Fibroblast of villous mesenchyme (primary cell): ENCODE measurements around the gene SUGP1. TPM values are rescaled to one million over a fixed set of nuclear protein-coding genes. Genes with fewer than 3 reads are reported as not detected.
A peak's percentile ranks its signal among the peaks of the same experiment; 100 is the strongest.

Experiments used
- DNase-seq: peaks from one replicate; pipeline ENCODE4 v3.0.0-alpha.2; 2010; ENCODE audit warnings: low read depth
- H3K4me3 ChIP-seq: 2 replicates; pipeline ENCODE4 v1.5.1; 2011; ENCODE audit warnings: low read depth, mild to moderate bottlenecking, low read length
- CTCF ChIP-seq: IDR thresholded peaks from 2 replicates; pipeline ENCODE4 v1.5.1; 2012; ENCODE audit warnings: low read depth, mild to moderate bottlenecking, low read length; ENCODE audit not compliant: insufficient read depth
- total RNA-seq: library from RNA; depleted of rRNA; stranded (reverse); fragments of >200 nt; gene quantifications from 2 replicates; pipeline ENCODE4 v1.2.3, GENCODE V29; 2012

The SUGP1 gene
- total RNA-seq, 1 donor, result 22.5 TPM

GRCh38 chr19:19334989-19335344 is 14.7 kb upstream of the SUGP1 start:
- H3K4me3 ChIP-seq, result no peak overlapping the region
- no peak for TF ChIP-seq CTCF
- no peak for DNase-seq

- H3K4me3 ChIP-seq, result no peak overlapping the region
Measured at GRCh38 chr19:19334063-19334988, 14.0 kb upstream of the SUGP1 start.

GRCh38 chr19:19329126-19329525 is 8.8 kb upstream of the SUGP1 start:
- DNase-seq, result no peak
- TF ChIP-seq CTCF, result no peak

More at GRCh38 chr19:19334063-19334988, 14.0 kb upstream of the SUGP1 start:
- no peak for TF ChIP-seq CTCF
- DNase-seq, result no peak

GRCh38 chr19:19327672-19328071 is 7.4 kb upstream of the SUGP1 start:
- no peak for DNase-seq
- H3K4me3 ChIP-seq, result no peak overlapping the region
- TF ChIP-seq CTCF, result no peak

More at GRCh38 chr19:19329126-19329525, 8.8 kb upstream of the SUGP1 start:
- no peak overlapping the region for H3K4me3 ChIP-seq

GRCh38 chr19:19324059-19324770 is 3.9 kb upstream of the SUGP1 start:
- DNase-seq, result no peak
- H3K4me3 ChIP-seq, result no peak overlapping the region
- TF ChIP-seq CTCF, result no peak

GRCh38 chr19:19321141-19321577 is 850 bp upstream of the SUGP1 start:
- peak; percentile 25 for DNase-seq
- peak overlapping the region; percentile 87 for H3K4me3 ChIP-seq
- TF ChIP-seq CTCF, result no peak
